Ammon's horn (tissue), 1 donor: ENCODE data around the gene PIK3C2G.

Experiments
- DNase-seq: peaks from one replicate; pipeline ENCODE4 v3.0.0-alpha.2; 2016; ENCODE audit warnings: low spot score

Gene PIK3C2G

DNA sequence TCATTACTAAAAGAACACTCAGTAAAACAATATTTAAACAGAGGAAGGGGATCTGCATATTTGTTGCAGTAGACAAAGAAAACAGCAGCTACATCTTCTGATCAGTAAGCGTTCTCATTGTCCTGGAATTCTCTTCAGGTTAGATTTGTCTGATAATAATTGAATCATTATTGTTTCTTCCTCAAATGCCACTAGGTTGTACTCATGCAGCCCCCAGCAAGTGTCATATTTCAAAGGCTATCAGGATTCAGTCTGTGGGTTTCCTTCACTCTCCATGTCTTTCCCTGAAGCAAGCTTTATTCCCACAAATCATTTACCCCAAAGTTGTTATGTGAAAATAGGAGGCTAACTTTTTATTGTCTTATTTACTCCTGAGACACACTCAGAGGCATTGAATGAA, 14.7 kb downstream of the PIK3C2G start:
- no peak for DNase-seq

DNA sequence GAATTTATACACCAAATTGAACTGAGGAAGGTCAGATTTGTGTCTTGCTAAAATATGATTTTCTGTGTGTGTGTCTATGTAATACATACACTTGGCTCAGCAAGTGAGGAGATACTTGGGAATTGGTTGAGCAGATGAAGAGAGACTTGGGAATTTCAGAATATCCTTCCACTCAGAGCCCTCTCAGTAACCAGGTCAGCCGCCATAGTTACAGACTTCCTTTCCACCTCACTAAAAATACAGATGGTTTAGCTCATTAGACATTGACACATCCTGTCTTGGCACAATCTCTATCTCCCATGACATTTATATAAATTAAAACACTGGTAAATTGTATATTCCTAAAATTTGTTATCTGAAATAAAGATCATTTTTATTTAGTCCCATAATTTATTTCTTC, 15.9 kb downstream of the PIK3C2G start:
- no peak for DNase-seq

DNA sequence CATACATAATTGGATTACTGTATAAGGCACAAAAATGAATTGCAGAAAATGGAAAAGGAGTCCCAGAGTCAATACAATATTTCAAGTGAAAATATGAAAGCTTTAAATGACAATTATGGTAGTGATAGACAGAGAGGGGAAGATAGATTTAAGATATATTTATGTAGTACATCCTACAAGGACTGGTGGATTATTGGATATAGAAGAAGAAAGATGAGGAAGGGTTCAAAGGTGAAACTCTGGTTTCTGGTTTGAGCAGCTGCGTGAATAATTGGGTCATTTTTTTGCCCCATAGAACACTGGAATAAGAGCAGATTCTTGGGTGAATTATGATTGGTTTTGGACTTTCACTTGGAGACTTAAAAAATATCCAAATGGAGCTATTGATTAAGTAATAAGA, 19.4 kb downstream of the PIK3C2G start:
- no peak for DNase-seq

DNA sequence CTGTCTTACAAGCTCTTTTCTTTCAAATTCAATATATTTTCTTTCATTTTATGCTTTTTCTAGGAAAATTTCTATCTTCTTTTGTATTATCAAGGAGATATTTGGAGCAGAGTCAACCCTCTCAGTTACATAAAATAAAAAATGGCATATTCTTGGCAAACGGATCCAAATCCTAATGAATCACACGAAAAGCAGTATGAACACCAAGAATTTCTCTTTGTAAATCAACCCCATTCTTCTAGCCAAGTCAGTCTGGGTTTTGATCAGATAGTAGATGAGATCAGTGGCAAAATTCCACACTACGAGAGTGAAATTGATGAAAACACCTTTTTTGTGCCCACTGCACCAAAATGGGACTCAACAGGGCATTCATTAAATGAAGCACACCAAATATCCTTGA, 20.6 kb downstream of the PIK3C2G start:
- no peak for DNase-seq

GRCh38 chr12:18283831-18284230, 22.5 kb downstream of the PIK3C2G start:
- peak; percentile 6 for DNase-seq

GRCh38 chr12:18284386-18284785, 23.1 kb downstream of the PIK3C2G start:
- no peak for DNase-seq

- DNase-seq, result no peak
Measured at GRCh38 chr12:18285161-18285560, 23.8 kb downstream of the PIK3C2G start.

- DNase-seq, result no peak
Measured at GRCh38 chr12:18290386-18290785, 29.1 kb downstream of the PIK3C2G start.

DNA sequence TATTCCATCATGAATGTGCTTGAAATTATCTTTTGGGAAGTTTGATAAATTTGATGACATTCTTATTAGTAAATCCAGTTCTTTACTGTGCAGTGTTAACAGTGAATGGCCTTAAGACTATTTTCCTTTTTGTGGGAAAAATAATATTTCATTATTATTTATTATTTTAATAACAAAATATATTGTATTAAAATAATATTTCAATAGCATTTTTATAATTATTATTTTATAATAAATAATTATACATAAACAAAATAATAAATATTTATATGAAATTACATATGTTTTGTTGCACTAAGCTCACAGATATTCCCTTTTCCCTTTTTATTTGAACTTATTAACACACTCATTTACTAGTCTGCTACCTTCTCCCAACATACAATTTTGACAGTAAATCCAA, 33.6 kb downstream of the PIK3C2G start:
- DNase-seq, result no peak

DNA sequence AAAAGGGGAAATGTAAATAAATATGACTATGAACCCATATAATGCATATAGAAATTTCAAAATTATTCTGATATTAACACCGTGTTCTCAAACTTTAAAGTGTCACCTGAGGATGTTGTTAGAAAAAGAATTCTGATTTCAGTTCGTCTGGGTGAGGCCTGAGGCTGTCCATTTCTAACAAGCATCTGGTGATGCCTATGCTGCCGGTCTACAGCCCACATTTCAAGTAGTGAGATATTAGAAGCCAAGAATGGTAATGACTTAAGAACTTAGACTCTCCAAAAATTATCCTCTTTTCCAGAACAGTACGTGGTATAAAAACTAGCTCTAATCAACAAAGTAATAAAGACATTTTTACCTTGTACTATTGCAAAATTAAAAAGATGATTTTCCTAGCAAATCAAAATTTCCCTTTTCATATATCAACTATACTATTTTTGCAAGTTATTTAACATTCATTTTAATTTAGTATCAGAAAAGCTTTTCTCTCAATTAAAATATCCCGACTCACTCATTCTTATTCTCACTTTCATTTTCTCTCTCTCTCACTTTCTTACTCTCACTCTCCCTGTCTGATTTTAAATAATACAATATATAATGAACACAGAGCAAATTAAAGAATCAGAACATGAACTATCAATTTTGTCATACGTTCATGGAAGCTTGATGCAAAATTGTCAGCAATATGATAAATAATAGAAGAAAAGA, 35.0 kb downstream of the PIK3C2G start:
- no peak for DNase-seq

- no peak for DNase-seq
Measured at GRCh38 chr12:18296909-18297280, 35.6 kb downstream of the PIK3C2G start.

GRCh38 chr12:18297902-18298301, 36.6 kb downstream of the PIK3C2G start:
- no peak for DNase-seq

DNA sequence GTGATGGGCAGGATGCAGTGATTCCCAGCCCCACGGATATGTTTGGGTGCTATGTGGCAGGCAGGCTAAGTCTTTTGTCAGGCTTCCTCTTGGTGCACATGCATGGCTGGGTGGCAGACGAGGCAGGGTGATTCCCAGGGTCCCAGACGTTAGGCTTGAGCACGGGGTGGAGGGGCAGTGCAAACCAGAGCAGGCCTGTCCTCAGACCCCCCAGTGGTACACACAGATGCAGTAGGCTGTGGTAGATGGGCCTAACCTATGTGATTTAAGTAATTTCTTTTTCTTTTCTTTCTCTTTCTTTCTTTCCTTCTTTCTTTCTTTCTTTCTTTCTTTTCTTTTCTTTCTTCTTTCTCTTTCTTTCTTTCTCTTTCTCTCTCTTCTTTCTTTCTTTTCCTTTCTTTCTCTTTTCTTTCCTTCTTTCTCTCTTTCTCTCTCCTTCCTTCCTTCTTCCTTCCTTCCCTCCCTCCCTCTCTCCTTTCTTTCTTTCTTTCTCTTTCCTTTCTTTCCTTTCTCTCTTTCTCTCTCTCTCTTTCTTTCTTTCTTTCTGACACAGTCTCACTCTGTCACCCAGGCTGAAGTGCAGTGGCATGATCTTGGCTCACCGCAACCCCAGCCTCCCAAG, 41.6 kb downstream of the PIK3C2G start:
- no peak for DNase-seq

- DNase-seq, result no peak
Measured at GRCh38 chr12:18304609-18305008, 43.3 kb downstream of the PIK3C2G start.

GRCh38 chr12:18306311-18306710, 45.0 kb downstream of the PIK3C2G start:
- no peak for DNase-seq

- DNase-seq, result no peak
Measured at GRCh38 chr12:18313306-18313705, 52.0 kb downstream of the PIK3C2G start.

- DNase-seq, result no peak
Measured at GRCh38 chr12:18320036-18320617, 58.8 kb downstream of the PIK3C2G start.

DNA sequence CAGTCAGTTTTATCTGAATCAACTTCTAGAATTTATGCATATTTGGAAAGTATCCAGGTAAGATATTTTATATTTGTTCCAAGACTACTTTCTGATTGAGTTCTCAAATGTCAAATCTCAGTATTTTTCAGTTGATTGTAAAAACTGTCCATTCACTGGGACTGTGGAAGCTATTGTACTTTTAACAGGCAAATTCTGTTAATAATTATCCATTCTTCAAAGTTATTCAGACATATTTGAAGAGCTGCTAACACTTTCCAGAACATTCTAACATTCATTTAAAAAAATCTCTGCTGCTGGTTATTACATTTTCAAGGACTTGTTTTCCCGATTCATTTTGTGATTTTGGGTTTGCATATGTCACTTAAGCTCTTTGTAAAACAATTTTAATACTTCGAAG, 59.7 kb downstream of the PIK3C2G start:
- no peak for DNase-seq

- no peak for DNase-seq
Measured at GRCh38 chr12:18323159-18323558, 61.8 kb downstream of the PIK3C2G start.

DNA sequence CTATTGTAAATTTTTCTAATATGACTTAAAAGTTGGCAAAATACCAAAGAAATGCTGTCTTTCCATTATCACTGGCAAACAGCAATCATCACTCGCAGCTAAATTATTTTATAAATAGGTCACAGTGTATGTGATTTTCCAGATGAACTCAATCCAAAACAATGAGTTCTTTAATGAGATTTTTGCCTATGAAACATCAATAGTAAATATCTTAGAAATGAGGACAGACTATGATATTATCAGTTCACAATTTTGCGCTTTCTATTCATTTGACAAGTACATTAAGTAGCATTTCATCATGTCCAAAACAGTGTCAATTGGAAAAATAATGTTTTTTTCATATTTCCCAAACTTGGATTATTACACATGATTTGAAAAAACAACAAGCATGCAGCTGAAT, 65.7 kb downstream of the PIK3C2G start:
- DNase-seq, result no peak

- no peak for DNase-seq
Measured at GRCh38 chr12:18332173-18332572, 70.9 kb downstream of the PIK3C2G start.

- no peak for DNase-seq
Measured at GRCh38 chr12:18339633-18340032, 78.3 kb downstream of the PIK3C2G start.

DNA sequence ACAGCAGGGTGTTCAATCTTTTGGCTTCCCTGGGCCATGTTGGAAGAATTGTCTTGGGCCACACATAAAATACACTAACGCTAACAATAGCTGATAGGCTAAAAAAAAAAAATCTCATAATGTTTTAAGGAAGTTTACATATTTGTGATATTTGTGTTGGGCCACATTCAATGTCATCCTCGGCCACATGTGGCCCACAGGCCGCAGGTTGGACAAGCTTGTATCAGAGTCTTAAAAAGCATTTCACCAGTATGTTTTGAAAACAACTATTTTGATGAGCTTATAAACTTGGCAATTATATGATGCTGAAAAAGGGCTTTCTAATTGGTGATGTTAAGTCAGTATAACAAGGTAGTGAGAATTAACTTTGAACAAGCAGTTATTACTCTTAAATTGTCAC, 78.9 kb downstream of the PIK3C2G start:
- no peak for DNase-seq

GRCh38 chr12:18340786-18341185, 79.5 kb downstream of the PIK3C2G start:
- no peak for DNase-seq
